K562 (cell line): ENCODE data around the gene LPCAT3. TPM values are rescaled to one million over a fixed set of nuclear protein-coding genes. Genes with fewer than 3 reads are reported as not detected.
A peak's percentile ranks its signal among the peaks of the same experiment; 100 is the strongest.

Source experiments
- ATAC-seq: fragments of 200-7000 bp; cut with Tn5 transposase; 3 replicates; pipeline ENCODE4 v1.9.1; 2020; ENCODE audit warnings: moderate library complexity
- BruUV-seq: library from RNA; stranded (reverse); fragments of 400-500 nt; replicated peaks from 2 replicates; lab custom pipeline; 2021; lab: Mats Ljungman, UMichigan
- CTCF ChIA-PET: fragments of 300-600 bp; formaldehyde crosslinking; extraction: SDS; loops from one replicate; lab custom pipeline; 2021; ENCODE audit warnings: low intra/inter-chr PET ratio; lab: Yijun Ruan, JAX
- POLR2A ChIA-PET: fragments of 300-600, 350-650 bp; sonication (Branson Sonifier 250); formaldehyde crosslinking; extraction: SDS; loops from one replicate; lab custom pipeline; 2021; ENCODE audit warnings: antibody characterized with exemption, inconsistent platforms; lab: Yijun Ruan, JAX
- DNase-seq, 4 experiments: peaks; one replicate each; pipeline versions ENCODE4 v3.0.0 to v3.0.0-alpha.2; 2011 to 2018; ENCODE audit warnings: low spot score in 3 of 4, mixed read lengths in 3 of 4; ENCODE audit errors: extremely low read depth in 1 of 4
- FAIRE-seq: peaks from 2 replicates; lab custom pipeline; 2011; peaks lifted over from hg19 to GRCh38; lab: Jason Lieb, UNC
- H2AFZ ChIP-seq: 2 replicates; pipeline ENCODE4 v1.6.0; 2011; ENCODE audit warnings: low read depth, low read length, control low read depth, inconsistent platforms
- H3K27ac ChIP-seq: fragments of 200-600 bp; 3 replicates; pipeline ENCODE4 v1.8.0; 2011; ENCODE audit warnings: low read depth, mild to moderate bottlenecking, control low read depth, inconsistent platforms, low read length, moderate library complexity, mixed read lengths; ENCODE audit errors: extremely low read depth
- H3K27me3 ChIP-seq, 2 experiments: fragments of 300-600 bp in 1 of 2; 2 replicates in 1 of 2; 3 replicates in 1 of 2; pipeline versions ENCODE4 v1.6.0 to v1.8.0; 2011; ENCODE audit warnings: inconsistent platforms in 2 of 2, low read length in 2 of 2, mild to moderate bottlenecking in 1 of 2, mixed read lengths in 1 of 2, moderate library complexity in 1 of 2; ENCODE audit not compliant: control insufficient read depth in 2 of 2, insufficient read depth in 2 of 2
- H3K36me3 ChIP-seq: fragments of 300-600 bp; 3 replicates; pipeline ENCODE4 v1.8.0; 2011; ENCODE audit warnings: mild to moderate bottlenecking, low read length, inconsistent platforms; ENCODE audit not compliant: control insufficient read depth, insufficient read depth
- H3K4me1 ChIP-seq, 2 experiments: fragments of 200-600 bp in 1 of 2; replicated peaks in 1 of 2; 2 replicates in 1 of 2; 3 replicates in 1 of 2; pipeline versions ENCODE4 v1.5.1 to v1.8.0; 2011; ENCODE audit warnings: inconsistent platforms in 2 of 2, low read length in 2 of 2, mild to moderate bottlenecking in 1 of 2, mixed read lengths in 1 of 2, moderate library complexity in 1 of 2; ENCODE audit not compliant: control insufficient read depth in 2 of 2, insufficient read depth in 2 of 2
- H3K4me2 ChIP-seq: 2 replicates; pipeline ENCODE4 v1.6.1; 2011; ENCODE audit warnings: low read length, control low read depth, inconsistent platforms, mixed read lengths; ENCODE audit not compliant: insufficient read depth
- H3K4me3 ChIP-seq: fragments of 200-600 bp; sonication (generic), shearing (Covaris generic); 2 replicates; pipeline ENCODE4 v1.5.1; 2016; ENCODE audit warnings: control low read depth, inconsistent platforms
- H3K79me2 ChIP-seq: fragments of 200-600 bp; 3 replicates; pipeline ENCODE4 v1.8.0; 2011; ENCODE audit warnings: low read length, inconsistent platforms; ENCODE audit not compliant: control insufficient read depth, insufficient read depth
- H3K9ac ChIP-seq, 2 experiments: 2 replicates each; pipeline versions ENCODE4 v1.6.0 to v1.6.1; 2011; ENCODE audit warnings: low read depth in 2 of 2, low read length in 2 of 2, control low read depth in 1 of 2, inconsistent platforms in 1 of 2, mild to moderate bottlenecking in 1 of 2, mixed read lengths in 1 of 2; ENCODE audit not compliant: insufficient read depth in 1 of 2
- H3K9me1 ChIP-seq: one replicate; pipeline ENCODE4 v1.6.0; 2011; ENCODE audit warnings: inconsistent platforms, mild to moderate bottlenecking, low read length, moderate library complexity; ENCODE audit not compliant: control insufficient read depth, insufficient read depth
- H3K9me3 ChIP-seq: replicated peaks from 2 replicates; pipeline ENCODE4 v1.5.1; 2011; ENCODE audit warnings: low read depth, low read length, inconsistent platforms; ENCODE audit not compliant: control insufficient read depth, insufficient read depth
- H4K20me1 ChIP-seq: replicated peaks from 2 replicates; pipeline ENCODE4 v1.6.1; 2011; ENCODE audit warnings: low read length, inconsistent platforms, mixed read lengths; ENCODE audit not compliant: control insufficient read depth, insufficient read depth
- ELF1 ChIP-seq: fragments of 200-800 bp; sonication (Bioruptor generic); IDR thresholded peaks from 2 replicates; pipeline ENCODE4 v1.6.1; 2016; ENCODE audit warnings: missing genetic modification characterization, missing compliant biosample characterization
- HDAC1 ChIP-seq, 2 experiments: fragments of 450-650 bp; IDR thresholded peaks; 2 replicates each; pipeline ENCODE4 v1.6.1; 2016 to 2017; ENCODE audit warnings: inconsistent platforms in 1 of 2, mild to moderate bottlenecking in 1 of 2, moderate library complexity in 1 of 2
- MYNN ChIP-seq, 2 experiments: sonication (generic); formaldehyde crosslinking in 1 of 2; IDR thresholded peaks; 2 replicates each; pipeline versions ENCODE4 v1.5.0 to v1.6.1; 2016 to 2020; ENCODE audit warnings: antibody characterized with exemption in 1 of 2, missing genetic modification reagents in 1 of 2
- SAP30 ChIP-seq: fragments of 200-600 bp; sonication (generic); IDR thresholded peaks from 2 replicates; pipeline ENCODE4 v1.6.1; 2012; ENCODE audit warnings: borderline replicate concordance, low read depth, mild to moderate bottlenecking, moderate library complexity, low read length, control low read depth, inconsistent platforms; ENCODE audit not compliant: insufficient read depth, poor library complexity, severe bottlenecking
- TEAD1 ChIP-seq, 2 experiments: fragments of 450-650 bp in 1 of 2; sonication (generic) in 1 of 2; formaldehyde crosslinking; IDR thresholded peaks; 2 replicates each; pipeline versions ENCODE4 v1.4.0 to v1.8.0; 2020 to 2022; ENCODE audit warnings: mild to moderate bottlenecking in 2 of 2, missing genetic modification reagents in 1 of 2
- whole genome bisulfite sequencing: fragments of 100-300 bp; shearing (Covaris generic); methylation state at CpG from one replicate; pipeline ENCODE4 v1.1.6; 2016; ENCODE audit warnings: low coverage, mixed read lengths; ENCODE audit not compliant: insufficient coverage; ENCODE audit errors: missing lambda C conversion rate; 5-methylcytosine and 5-hydroxymethylcytosine counted together
- in situ Hi-C: fragments of 300-500 bp; cut with MboI; formaldehyde crosslinking; loops from 4 replicates; pipeline ENCODE4 v1.15.0; 2018; ENCODE audit warnings: inconsistent platforms, mixed read lengths
- intact Hi-C: fragments of 100-400 bp; cut with micrococcal nuclease; formaldehyde crosslinking; loops from 2 replicates; pipeline ENCODE4 v1.14.2; 2022
- polyA plus RNA-seq, 8 experiments: library from polyadenylated mRNA; depleted of rRNA in 4 of 8; stranded (reverse) in 5 of 8; unstranded in 3 of 8; fragments of >200 nt; fragmentation: Nextera tagmentation in 2 of 8; fragmentation: Illumina TruSeq in 1 of 8; extraction: Ambion mirVana in 2 of 8; extraction: Trizol in 1 of 8; gene quantifications; 2 replicates each; pipeline versions ENCODE4 v1.2.1 to v1.2.3, GENCODE V29; 2011 to 2014; ENCODE audit warnings: inconsistent platforms in 1 of 8, missing spikeins in 1 of 8
- total RNA-seq, 7 experiments: library from RNA; depleted of rRNA in 6 of 7; stranded (reverse); fragments of >200 nt in 6 of 7; fragmentation: Illumina TruSeq in 2 of 7; extraction: Trizol in 2 of 7; gene quantifications; 2 replicates each; pipeline versions ENCODE4 v1.2.1 to v1.2.3, GENCODE V29; 2011 to 2021; ENCODE audit warnings: low replicate concordance in 1 of 7
- TF ChIP-seq, protein P1 (sequence below): fragments of 450-650 bp; IDR thresholded peaks from 2 replicates; pipeline ENCODE4 v1.6.1; 2016; ENCODE audit warnings: borderline replicate concordance
- TF ChIP-seq, protein P2 (sequence below): fragments of 450-650 bp; IDR thresholded peaks from 2 replicates; pipeline ENCODE4 v1.6.1; 2016; ENCODE audit warnings: mild to moderate bottlenecking
- TF ChIP-seq, protein P3 (sequence below), 2 experiments: fragments of 450-650 bp; conservative IDR thresholded peaks; 2 replicates each; pipeline ENCODE4 v1.6.1; 2017; ENCODE audit warnings: mild to moderate bottlenecking in 2 of 2, moderate library complexity in 2 of 2

Gene LPCAT3
- total and polyA plus RNA-seq, 9 of the 15 experiments (the other 6 are each of a cell fraction or from before 2014, with no cell fraction given): 4.9 to 52.5 (median 25.3) TPM

DNA sequence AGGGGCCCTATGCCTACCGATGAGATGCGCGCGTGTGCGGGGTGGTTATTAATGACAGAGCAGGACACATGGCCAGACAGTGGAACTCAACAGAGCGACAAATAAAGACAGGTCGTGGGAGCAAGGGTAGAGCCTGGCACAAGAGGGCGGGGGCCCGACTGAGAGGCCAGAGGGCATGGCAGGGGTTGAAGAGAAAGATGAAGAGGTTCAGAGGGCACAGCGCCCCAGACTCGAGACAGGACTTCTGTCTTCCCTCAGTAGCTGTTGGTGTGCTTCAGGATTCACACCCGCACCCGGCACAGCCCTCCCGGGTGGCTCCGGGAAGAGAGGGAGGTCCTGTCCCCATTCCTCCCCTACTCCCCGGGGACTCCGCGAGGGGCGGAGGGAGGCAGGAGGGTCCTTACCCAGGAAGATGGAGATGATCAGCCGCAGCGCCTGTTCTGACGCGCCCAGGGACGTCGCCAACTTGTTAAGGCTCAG lies 366 bp downstream of the LPCAT3 start:
- no peaks in the 10 kb centered on the region for H3K9me3 ChIP-seq
- no peaks in the 10 kb centered on the region for H3K27me3 ChIP-seq
- ATAC-seq: peak; percentile 50
- H3K9ac ChIP-seq: peak overlapping the region; percentile 70 to 94
- TF ChIP-seq SAP30: peak; percentile 46
- TF ChIP-seq, protein P1, sequence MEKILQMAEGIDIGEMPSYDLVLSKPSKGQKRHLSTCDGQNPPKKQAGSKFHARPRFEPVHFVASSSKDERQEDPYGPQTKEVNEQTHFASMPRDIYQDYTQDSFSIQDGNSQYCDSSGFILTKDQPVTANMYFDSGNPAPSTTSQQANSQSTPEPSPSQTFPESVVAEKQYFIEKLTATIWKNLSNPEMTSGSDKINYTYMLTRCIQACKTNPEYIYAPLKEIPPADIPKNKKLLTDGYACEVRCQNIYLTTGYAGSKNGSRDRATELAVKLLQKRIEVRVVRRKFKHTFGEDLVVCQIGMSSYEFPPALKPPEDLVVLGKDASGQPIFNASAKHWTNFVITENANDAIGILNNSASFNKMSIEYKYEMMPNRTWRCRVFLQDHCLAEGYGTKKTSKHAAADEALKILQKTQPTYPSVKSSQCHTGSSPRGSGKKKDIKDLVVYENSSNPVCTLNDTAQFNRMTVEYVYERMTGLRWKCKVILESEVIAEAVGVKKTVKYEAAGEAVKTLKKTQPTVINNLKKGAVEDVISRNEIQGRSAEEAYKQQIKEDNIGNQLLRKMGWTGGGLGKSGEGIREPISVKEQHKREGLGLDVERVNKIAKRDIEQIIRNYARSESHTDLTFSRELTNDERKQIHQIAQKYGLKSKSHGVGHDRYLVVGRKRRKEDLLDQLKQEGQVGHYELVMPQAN: peak; percentile 70; the same call in 1 of the 2 replicates
- TF ChIP-seq TEAD1 (CRISPR knock-in tag; IDR thresholded peaks at IDR 0.05): 0 out of 4 replicates have a peak, but pooled peaks of 1 of the 2 experiments have one; percentile 30
- TF ChIP-seq HDAC1 (IDR thresholded peaks at IDR 0.05): peak in 1 of 2 experiments; percentile 50; a peak in 1 of 4 replicates
- 0 out of 2 replicates have a peak, but pooled peaks have one; percentile 10 for TF ChIP-seq ELF1 (tag)
- TF ChIP-seq, protein P2, sequence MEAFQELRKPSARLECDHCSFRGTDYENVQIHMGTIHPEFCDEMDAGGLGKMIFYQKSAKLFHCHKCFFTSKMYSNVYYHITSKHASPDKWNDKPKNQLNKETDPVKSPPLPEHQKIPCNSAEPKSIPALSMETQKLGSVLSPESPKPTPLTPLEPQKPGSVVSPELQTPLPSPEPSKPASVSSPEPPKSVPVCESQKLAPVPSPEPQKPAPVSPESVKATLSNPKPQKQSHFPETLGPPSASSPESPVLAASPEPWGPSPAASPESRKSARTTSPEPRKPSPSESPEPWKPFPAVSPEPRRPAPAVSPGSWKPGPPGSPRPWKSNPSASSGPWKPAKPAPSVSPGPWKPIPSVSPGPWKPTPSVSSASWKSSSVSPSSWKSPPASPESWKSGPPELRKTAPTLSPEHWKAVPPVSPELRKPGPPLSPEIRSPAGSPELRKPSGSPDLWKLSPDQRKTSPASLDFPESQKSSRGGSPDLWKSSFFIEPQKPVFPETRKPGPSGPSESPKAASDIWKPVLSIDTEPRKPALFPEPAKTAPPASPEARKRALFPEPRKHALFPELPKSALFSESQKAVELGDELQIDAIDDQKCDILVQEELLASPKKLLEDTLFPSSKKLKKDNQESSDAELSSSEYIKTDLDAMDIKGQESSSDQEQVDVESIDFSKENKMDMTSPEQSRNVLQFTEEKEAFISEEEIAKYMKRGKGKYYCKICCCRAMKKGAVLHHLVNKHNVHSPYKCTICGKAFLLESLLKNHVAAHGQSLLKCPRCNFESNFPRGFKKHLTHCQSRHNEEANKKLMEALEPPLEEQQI: no peak
- TF ChIP-seq, protein P3, sequence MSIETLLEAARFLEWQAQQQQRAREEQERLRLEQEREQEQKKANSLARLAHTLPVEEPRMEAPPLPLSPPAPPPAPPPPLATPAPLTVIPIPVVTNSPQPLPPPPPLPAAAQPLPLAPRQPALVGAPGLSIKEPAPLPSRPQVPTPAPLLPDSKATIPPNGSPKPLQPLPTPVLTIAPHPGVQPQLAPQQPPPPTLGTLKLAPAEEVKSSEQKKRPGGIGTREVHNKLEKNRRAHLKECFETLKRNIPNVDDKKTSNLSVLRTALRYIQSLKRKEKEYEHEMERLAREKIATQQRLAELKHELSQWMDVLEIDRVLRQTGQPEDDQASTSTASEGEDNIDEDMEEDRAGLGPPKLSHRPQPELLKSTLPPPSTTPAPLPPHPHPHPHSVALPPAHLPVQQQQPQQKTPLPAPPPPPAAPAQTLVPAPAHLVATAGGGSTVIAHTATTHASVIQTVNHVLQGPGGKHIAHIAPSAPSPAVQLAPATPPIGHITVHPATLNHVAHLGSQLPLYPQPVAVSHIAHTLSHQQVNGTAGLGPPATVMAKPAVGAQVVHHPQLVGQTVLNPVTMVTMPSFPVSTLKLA (conservative IDR thresholded peaks at IDR 0.05): 0 out of 4 replicates have a peak, but pooled peaks of 1 of the 2 experiments have one; percentile 36
- no peak for TF ChIP-seq MYNN (IDR thresholded peaks at IDR 0.05)
- TF ChIP-seq MYNN (CRISPR knock-in tag; IDR thresholded peaks at IDR 0.05): no peak
- ChIA-PET CTCF (no interaction called here), POLR2A (interaction anchor here (0.6 to 1.9 kb wide), 7 partner anchors 19 to 100 kb away, joined by 3 to 8 read pairs (median 4); no protein-coding TSS in a partner anchor)
- peak overlapping the region; percentile 85 for H2AFZ ChIP-seq
- 3% methylated on average over 9 of the region's 25 CpGs for WGBS
- H4K20me1 ChIP-seq: peaks cover 4% of the 10 kb centered on the region; the same call in 1 of the 2 replicates
- no peaks in the 10 kb centered on the region for H3K9me1 ChIP-seq
- FAIRE-seq: peak; percentile 35
- peak; percentile 8 to 70 (median 46) for DNase-seq
- H3K4me1 ChIP-seq: peaks cover 9 to 22% of the 10 kb centered on the region in 2 experiments; a peak in 4 of 5 replicates
- BruUV-seq: no TSS peak
- H3K79me2 ChIP-seq: peaks cover 39% of the 10 kb centered on the region
- peak overlapping the region; percentile 93 for H3K4me2 ChIP-seq
- in situ Hi-C loops: no loop called here
- peak overlapping the region; percentile 84 for H3K27ac ChIP-seq
- intact Hi-C loops: loop anchor here (5.0 kb wide), 1 partner anchor 46 kb away; the partner anchor contains the start of genes EMG1 and PHB2
- peaks cover 18% of the 10 kb centered on the region; the same call in 2 of the 3 replicates for H3K36me3 ChIP-seq
- peak overlapping the region; percentile 85 for H3K4me3 ChIP-seq
